Astrocyte of the spinal cord (primary cell): Measurements from ENCODE around the gene TBX5.

Experiments
- DNase-seq: peaks from one replicate; pipeline ENCODE4 v3.0.0; 2011; ENCODE audit warnings: low read depth, low spot score
- H3K4me3 ChIP-seq: 2 replicates; pipeline ENCODE4 v1.5.1; 2011; ENCODE audit warnings: low read depth, mild to moderate bottlenecking, low read length, moderate library complexity
- CTCF ChIP-seq: IDR thresholded peaks from 2 replicates; pipeline ENCODE4 v1.5.1; 2012; ENCODE audit warnings: low read depth, mild to moderate bottlenecking, low read length, inconsistent platforms
- in situ Hi-C: cut with HindIII; loops from 2 replicates; pipeline ENCODE4 v1.10.0; 2017; ENCODE audit warnings: low sequenced_read_pairs

Gene TBX5

GRCh38 chr12:114343585-114344302 is 62.2 kb downstream of the TBX5 start:
- no peak overlapping the region for H3K4me3 ChIP-seq
- no peak for TF ChIP-seq CTCF
- no peak for DNase-seq
- in situ Hi-C loops, result no loop called here

GRCh38 chr12:114342656-114343055 is 63.3 kb downstream of the TBX5 start:
- in situ Hi-C loops, result no loop called here
- H3K4me3 ChIP-seq, result no peak overlapping the region
- TF ChIP-seq CTCF, result no peak
- no peak for DNase-seq

DNA sequence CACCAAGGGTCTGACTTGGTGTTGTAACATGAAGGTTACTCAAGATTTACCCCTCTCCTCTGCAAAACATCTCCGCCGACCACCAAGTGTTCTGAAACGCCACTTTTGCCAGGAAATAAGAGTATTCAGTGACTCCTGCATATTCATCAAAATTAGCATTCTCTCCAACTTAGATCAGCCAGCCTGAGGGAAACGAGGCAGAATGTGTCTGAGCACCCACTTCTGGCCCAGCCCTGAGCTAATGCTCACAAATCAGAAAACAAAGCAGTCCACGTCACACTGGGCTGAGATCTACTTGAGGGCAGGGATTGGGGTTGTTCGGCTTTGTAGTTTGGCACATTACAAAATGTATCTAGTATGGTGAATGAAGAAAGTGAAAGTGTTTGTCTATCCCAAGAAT is 64.3 kb downstream of the TBX5 start:
- TF ChIP-seq CTCF, result no peak
- DNase-seq, result no peak
- in situ Hi-C loops, result no loop called here
- H3K4me3 ChIP-seq, result no peak overlapping the region

DNA sequence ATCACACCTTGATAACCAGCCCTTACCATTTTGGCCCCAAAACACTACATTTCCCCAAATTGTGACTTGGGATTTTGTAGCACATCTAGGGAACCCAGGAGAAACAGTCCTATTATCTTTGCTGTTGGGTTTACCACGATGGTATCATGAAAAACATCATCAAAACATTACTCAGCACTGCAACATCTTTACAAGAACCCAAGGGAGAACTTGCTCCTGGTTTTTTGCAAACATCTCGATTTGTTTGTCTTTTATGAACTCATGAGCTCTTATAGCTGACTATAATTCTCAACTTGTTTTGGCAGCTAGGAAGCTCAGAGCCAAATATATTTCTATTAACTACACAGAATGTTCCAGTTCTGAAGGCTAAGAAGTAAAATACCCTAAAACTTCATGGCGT is 65.7 kb downstream of the TBX5 start:
- no peak for TF ChIP-seq CTCF
- no peak overlapping the region for H3K4me3 ChIP-seq
- no peak for DNase-seq
- in situ Hi-C loops, result no loop called here

DNA sequence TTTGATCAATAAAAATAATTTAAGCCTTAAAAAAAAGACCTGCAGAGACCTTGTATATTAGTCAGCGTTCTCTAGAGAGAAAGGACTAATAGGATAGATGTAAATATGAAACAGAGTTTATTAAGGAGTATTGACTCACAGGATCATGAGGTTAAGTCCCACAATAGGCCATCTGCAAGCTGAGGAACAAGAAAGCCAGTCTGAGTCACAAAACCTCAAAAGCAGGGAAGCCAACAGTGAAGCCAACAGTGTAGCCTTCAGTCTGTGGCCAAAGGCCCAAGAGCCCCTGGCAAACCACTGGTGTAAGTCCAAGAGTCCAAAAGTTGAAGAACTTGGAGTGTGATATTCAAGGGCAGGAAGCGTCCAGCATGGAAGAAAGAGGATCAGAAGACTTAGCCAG is 66.3 kb downstream of the TBX5 start:
- in situ Hi-C loops, result no loop called here
- peak; percentile 12 for DNase-seq
- TF ChIP-seq CTCF, result no peak
- H3K4me3 ChIP-seq, result no peak overlapping the region

DNA sequence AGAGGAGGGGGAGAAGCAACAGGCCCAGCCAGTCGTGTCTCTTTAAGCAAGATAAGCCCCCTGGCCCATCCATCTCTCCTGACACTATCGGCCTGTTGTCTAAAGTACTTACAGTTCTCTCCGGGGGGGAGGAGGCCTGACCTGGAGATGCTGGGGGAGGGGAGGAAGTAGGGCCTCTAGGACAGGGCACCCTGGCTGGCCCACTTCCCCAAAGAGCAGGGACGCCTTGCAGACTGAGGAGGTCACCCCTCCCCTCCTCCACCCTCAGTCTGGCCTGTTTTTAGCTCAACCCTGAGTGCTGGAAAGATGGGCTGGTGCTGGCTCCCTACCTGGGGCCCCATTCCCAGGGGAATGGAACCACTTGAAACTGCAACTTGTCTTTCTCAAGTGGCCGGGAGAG is 70.3 kb downstream of the TBX5 start:
- no peak overlapping the region for H3K4me3 ChIP-seq
- in situ Hi-C loops, result no loop called here
- DNase-seq, result no peak
- TF ChIP-seq CTCF, result no peak

GRCh38 chr12:114334395-114334794 is 71.5 kb downstream of the TBX5 start:
- in situ Hi-C loops, result no loop called here
- H3K4me3 ChIP-seq, result no peak overlapping the region
- TF ChIP-seq CTCF, result no peak
- no peak for DNase-seq
